SH-SY5Y (cell line): ENCODE measurements around the gene MEN1.

ENCODE experiments used
- GATA2 ChIP-seq: IDR thresholded peaks from 2 replicates; pipeline ENCODE4 v1.6.1; 2011; ENCODE audit warnings: mild to moderate bottlenecking, low read depth, low read length
- GATA3 ChIP-seq: IDR thresholded peaks from 2 replicates; pipeline ENCODE4 v1.6.1; 2011; ENCODE audit warnings: low read depth, mild to moderate bottlenecking, low read length, moderate library complexity

DNA sequence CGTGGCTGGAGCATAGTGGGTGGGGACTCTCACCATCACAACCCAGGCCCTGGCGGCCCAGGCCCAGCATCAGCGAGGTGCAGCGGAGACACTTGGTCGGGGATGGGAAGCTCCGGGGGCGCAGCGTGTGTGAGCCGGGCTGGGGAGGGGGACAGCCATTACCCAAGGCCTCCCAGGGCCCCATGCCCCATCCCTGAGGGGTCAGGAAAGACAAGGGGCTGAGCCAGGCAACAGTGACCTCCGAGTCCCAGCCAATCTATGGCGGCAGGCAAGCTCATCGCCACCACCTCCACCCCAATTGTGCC lies 22.8 kb upstream of the MEN1 start:
- TF ChIP-seq GATA2 (no peak), GATA3 (no peak)
